ENCODE measurements around the gene POU2F1. TPM values are rescaled to one million over a fixed set of nuclear protein-coding genes. Genes with fewer than 3 reads are reported as not detected.

Gene POU2F1
- total RNA-seq, 2 experiments from 2014 or later = 12.7 to 14.0 TPM

Other genes starting within 250 kb of the POU2F1 start
- 1 to 10 TPM; 4.9 to 5.9 TPM for gene ILDR2, start 245.3 kb upstream of the POU2F1 start, total RNA-seq
- gene MAEL, start 231.6 kb upstream of the POU2F1 start, total RNA-seq = under 1 TPM in 1 of 2 experiments, not detected in 1; 0.13 TPM
- under 1 TPM in 1 of 2 experiments, not detected in 1; 0.06 TPM for gene GPA33, start 130.5 kb upstream of the POU2F1 start, total RNA-seq
- gene STYXL2, start 126.8 kb upstream of the POU2F1 start, total RNA-seq = not detected

All from activated CD8-positive, alpha-beta memory T cell treated with anti-CD3 and anti-CD28 coated beads for 36 hours (primary cell).